Measurements from ENCODE around the gene ANXA4.
"Not testable (repeated sequence)": the region's sequence is repeated elsewhere in the genome, so short reads cannot be mapped to it uniquely, and the experiment has no call there.

The ANXA4 gene

DNA sequence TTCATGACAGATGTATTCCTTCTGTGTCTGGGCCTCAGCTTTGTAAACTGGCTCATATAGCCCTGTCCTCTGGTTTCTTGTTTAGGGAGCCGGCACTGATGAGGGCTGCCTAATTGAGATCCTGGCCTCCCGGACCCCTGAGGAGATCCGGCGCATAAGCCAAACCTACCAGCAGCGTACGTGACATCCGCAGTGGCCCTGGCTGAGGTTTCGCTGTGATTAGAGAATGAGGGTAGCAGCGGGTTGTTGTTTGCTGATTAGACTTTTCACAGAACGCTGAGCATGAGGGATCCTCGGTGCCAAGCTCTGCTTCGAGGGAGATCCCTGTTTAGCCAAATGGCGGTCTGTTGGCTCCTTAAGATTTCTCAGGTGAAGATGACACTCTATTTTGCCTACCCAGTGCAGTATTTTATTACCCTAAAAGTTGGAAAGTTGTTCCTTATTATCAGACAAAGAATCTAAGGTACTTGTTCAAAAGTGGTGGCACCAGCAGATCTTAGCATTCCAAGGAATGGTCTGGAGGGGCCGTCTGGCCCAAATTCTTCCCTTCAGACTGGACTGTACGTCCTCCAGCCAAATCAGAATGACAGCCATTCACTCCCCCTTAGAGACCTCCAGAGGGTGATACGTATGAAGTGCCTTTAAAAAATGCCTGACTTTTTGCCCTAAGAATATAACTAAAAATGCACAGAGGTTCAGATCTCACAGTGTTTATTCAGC is 66.0 kb downstream of the ANXA4 start:
- DNase-seq (ENCODE audit: low spot score) = no peak

DNA sequence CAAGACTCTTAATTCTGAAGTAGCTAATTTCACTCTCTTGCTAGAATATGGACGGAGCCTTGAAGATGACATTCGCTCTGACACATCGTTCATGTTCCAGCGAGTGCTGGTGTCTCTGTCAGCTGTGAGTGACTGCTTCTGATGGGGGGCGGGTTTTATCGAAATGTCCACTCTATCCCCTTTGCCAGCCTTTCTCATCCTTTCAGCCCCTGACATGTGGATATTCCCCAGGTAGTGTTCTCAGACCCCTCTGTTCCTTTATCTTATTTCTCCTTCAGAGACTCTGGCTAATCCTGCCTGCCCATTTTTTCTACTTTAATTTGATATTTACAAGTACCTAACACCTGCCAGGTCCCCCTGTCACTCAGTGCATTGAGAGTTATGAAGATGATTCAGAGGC is 68.6 kb downstream of the ANXA4 start:
- no peak for DNase-seq (ENCODE audit: low spot score)

DNA sequence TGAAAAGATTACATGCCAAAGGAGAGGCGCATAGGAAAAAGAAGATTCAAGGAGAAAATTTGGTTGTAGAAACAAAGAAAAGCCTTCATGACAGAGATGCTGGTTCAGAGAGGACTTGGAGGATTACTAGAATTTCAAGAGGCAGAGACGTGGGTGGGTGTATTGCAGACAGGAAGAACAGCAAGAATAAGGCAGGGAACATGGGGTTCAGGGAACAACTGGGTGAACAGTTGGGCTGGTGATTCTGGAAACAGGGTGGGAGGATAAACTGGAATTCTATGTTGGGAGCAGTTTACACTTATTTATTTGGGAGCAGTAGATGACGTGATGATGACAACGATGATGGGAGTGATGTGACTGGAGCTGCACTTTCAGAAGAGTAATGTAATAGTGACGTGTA is 69.1 kb downstream of the ANXA4 start:
- DNase-seq (ENCODE audit: low spot score) = no peak

DNA sequence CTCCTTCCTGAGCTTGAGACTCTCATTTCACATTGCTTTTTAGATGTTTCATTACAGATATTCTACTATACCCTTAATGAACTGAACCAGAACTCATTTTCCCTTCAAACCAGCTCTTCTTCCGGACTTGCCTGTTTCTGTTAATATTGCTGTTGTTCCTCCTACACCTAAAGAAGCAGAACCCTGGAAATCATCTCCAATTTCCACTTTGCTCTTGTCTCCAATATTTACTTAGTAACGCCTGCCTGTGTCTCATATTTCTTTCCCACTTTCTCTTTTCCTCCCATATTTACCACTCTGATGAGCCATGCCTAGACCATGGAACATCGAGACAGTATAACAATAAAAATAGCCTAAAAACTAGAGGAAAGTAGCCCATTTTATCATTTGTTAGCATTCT is 69.7 kb downstream of the ANXA4 start:
- DNase-seq (ENCODE audit: low spot score) = no peak

DNA sequence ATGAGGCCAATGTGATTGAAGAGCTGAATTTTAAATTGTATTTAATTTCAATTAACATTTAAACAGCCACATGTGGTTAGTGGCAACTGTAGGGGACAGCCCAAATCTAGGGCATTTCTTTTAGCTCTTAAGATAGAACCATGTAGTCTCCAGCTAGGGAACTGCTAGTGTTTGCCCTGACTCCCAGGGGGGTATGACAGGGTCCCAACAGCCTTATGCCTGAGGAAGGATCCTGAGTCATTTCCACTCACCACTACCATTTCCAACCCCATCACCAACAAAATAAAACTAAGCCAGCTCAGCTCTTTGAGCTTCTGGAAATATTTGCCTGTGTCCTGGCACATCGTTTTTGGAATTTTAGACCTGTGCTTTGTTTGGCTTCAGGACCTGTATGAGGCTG is 73.8 kb downstream of the ANXA4 start:
- DNase-seq (ENCODE audit: low spot score) = no peak

DNA sequence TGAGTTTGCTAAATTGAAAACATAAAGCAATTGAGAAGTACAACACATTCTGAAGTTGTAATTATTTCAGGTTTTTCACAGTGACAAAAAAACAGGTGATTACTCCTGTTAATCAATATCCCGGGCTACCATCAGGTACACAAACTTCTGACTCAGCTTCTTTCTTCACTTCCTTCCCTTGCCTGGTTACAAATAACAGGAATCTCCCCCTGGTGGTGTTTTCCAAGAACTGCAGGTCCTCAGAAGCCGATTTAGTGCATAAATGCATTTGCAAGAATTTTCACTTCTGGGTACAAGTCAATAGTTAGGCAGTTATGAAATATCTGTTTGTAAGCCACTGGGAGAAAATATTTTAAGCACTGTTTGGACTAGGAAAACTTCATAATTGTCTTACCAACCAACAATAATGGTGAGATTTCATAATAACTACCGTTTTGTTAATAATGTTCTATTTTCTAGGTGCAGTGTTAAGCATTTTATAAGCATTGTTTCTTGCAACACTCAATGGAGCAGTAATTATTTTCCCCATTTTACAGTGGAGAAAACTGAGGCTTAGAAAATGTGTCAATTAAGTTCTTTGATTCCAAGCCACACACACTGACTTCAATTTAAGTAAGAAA is 75.1 kb downstream of the ANXA4 start:
- peak; percentile 91 for DNase-seq (ENCODE audit: low spot score)

DNA sequence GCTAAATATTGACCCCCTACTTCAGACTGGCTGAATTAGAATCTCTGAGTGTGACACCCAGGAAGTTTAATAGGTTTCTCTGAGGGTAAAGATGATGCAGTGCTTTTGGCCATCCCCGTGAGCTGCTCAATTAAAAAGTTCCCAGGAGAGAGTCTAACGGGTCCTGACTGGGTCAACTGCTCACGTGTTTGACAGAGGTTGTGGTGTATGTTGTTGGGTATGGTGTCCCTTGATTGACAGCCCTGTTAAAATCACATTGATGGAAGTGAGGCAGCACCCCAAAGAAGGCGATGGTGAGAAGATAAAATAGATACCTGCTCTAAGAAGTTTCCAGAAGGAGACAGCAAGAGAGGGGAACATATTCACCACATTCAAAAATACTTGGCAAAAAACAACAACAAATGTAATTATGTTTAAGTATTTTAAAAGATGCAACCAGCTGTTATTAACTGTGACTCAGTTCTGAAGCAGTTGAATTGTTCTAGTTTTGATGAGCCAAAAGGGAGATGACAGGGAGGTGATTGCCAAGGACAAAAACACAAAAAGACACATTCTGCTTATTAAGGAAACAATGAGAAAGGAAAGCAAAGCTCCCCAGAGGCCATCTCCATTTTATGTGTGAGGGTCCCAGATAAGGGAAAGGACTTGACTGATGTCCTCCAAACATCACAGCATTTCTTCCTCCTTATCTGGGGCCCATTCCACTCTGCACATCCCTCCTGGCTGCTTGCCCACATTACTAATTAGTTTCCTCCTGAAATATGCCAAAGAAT is 76.0 kb downstream of the ANXA4 start:
- peak; percentile 52 for DNase-seq (ENCODE audit: low spot score)

DNA sequence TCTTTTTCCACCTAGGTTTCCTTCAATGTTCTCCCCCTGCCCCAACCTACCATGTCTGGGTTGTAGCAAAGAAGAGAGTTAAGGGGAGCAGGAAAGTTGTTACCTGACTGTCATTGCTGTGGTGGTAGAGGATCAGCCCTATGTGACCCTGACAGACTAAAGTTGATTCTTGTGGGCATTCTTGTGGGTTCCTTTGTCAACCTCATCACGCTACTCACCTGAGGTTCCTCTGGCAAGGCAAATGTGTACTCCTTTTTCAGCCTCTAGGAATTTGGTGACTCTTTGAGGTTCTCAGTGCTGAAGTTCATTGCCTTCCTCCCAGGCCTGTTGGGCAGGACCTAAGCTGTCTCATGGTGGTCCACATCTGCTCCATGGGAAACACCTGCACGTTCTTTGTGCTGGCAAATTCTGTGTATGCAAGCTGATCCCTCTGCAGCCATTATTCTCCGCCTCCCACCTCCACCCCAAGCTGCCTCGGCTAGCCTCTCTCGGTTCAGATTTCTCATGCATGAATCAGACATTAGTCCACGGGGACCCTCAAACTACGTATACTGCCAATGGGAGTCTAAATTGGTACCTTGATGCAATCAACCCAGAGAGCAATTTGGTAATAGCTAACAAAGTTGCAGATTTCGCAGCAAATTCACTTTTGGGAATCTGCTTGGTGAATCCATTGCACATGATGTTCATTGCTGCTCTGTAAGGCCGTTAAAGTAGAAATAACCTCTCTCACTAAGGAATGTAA is 86.0 kb downstream of the ANXA4 start:
- no peak for DNase-seq (ENCODE audit: low spot score)

DNA sequence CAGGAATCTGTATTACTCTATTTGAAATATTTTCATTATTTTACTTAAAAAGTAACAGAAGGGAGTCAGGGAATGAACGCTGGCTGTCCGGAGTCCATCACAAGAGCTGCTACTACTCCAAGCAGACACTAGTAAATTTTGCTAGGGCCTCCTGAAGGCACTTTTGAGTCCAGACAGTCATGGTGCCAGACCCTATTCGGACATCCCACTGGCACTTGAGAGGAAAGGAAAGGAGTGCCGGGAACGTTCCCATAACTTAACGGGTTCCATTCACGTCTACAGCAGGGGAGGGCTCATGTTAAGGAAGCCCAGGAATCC is 87.0 kb downstream of the ANXA4 start:
- DNase-seq (ENCODE audit: low spot score) = no peak

DNA sequence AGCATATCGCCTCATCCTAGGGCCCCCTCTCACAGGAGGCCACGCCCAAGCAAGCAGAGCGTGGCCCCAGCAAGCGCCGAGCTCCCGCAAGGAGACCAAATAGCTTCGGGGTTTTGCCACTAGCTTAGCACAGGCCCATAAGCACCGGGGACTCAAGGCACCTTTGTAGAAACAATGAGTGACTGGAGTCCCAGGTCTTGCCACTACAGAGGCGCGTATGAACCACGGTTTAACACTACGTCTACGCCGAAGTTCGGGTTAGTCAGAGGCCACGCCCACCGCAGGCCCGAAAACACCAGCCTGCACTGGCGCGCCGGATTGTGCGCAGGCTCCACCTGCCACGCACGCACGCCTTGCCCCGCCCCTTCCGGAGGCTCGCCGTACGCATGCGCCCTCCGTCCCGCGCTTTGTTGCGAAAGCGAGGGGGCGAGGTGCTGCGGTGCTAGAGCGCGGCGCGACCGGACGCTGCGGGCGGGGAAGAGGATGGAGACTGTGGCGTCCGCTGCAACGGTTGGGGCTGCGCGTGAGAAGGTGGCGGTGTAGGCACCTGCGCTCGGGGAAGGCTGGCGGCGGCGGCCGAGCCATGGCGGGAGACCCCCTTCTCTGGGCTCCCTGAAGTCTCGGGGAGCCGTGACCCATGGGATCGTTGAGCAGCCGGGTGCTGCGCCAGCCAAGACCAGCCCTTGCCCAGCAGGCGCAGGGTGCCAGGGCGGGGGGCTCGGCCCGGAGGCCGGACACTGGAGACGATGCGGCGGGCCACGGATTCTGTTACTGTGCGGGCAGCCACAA is 87.5 kb downstream of the ANXA4 start, which contains the start of gene GMCL1:
GMCL1 (plus strand) TSS at position 405 of the 789 bp plus-strand sequence; CDS start at position 638, 233 bp downstream.
- DNase-seq (ENCODE audit: low spot score) = peak; percentile 98

DNA sequence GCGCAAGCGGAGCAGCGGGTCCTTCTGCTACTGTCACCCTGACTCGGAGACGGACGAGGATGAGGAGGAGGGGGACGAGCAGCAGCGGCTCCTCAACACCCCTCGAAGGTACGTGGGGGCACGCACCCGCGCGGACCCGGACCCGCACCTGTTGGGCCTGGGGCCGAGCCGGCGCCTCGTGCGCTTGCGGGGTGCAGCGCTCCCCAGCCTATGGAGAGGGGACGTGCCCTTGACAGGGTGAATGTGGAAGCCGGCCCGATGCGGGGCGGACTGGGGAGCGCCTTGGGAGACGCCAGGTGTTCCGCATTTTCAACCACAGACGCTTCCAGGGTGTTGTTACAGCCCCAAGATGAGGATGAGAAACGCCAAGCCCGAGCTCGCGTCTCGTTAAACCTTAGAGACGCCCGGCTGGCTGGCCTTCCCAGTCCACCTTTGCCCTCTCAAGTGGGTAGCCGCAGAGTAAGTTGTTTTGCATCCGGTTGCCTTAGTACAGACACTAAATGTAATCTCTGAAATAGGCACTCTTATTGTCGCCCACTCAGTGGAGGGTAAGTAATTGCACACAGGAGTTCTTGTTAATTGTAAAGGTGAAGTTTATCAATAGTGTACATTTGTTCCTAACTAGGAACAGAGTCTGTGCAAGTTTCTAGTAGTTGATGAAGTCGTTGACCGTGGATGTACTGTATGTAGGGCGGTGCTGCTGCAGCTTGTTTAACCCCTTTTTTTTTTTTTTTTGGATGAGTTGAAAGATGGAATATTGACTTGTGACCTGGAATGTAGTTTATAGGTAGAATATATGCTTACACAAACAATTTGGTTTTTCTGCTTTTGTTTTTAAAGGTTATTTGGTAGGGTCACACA is 88.3 kb downstream of the ANXA4 start:
- peak; percentile 20 for DNase-seq (ENCODE audit: low spot score)

DNA sequence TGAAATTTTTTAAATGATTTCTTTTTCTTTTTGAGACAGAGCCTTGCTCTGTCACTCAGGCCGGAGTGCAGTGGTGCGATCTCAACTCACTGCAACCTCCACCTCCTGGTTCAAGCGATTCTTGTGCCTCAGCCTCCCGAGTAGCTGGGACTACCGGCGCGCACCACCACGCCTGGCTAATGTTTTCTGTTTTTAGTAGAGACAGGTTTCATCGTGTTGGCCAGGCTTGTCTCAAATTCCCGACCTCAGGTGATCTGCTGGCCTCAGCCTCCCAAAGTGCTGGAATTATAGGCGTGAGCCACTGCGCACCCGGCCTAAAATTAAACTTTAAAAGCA is 88.9 kb downstream of the ANXA4 start:
- not testable (repeated sequence) for DNase-seq (ENCODE audit: low spot score)

DNA sequence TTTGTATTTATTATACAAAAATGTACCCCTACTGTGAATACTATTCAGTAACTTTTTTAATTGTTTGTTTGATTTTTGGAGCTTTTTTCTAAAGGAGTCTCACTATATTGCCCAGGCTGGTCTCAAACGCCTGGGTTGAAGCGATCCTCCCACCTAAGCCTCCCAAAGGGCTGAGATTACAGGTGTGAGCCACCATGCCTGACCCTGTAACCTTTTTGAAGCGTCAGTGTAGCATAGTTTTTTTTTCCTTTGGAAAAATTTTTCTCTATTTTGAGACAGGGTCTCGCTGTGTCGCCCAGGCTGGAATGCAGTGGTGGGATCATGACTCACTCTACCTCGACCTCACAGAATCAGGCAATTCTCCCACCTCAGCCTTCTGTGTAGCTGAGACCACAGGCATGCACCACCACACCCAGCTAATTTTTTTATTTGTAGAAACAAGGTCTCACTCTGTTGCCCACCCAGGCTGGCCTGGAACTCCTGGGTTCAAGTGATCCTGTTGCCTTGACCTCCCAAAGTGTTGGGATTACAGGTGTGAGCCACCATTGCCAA is 89.5 kb downstream of the ANXA4 start:
- no peak for DNase-seq (ENCODE audit: low spot score)

DNA sequence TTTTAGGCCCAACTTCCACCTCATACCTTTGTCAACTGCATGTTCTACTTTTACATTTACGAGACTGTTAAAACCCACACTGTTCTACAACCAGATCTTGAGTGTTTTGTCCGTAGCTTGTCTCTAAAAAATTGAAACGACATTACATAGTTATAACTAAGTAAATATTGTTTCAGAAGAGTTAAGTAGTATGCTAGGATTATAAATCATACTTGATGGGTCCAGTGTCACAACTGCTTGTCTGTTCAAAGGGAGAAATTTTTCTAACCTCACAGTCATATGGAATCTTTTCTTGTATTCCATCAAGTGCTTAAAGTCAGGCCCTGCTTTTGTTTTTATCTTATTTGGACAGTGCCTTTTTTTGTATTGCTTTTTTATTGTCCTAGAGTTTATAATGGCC is 91.8 kb downstream of the ANXA4 start:
- no peak for DNase-seq (ENCODE audit: low spot score)

DNA sequence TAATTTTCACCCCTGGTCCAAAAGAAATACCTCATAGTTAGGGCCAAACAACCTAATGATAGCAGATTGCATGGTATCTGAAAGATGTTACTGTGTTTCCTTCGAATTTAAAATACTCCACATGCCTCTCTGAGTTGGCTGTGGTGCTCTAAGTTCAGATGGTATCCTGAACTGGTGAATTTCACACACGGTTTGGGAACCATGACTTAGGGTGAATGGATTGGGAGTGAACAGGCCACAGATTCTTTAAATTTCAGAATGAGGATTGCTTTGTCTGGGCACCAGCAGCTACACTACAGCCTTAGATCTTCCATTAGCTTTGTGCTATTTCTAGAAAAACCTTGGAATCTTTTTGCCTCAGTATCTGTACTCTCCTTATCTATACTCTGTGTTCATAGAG is 93.7 kb downstream of the ANXA4 start:
- DNase-seq (ENCODE audit: low spot score) = no peak

DNA sequence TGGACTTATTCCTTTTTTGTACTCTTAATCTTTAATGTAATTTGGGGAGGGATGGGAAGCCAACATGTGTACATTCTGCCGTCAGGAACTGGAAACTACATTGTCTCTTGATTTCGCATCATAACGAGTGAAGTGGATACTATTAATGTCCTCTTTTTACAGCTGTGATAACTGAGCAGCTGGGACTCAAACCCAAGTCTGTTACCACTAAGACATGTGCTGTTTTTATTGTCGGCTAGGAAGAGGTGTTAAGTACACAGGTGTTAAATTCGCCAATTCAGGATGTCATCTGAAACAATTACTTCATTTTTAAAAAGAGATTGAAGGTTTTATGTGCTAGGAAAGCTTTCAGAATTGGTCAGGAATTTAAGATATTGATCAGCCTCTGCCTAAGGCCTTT is 94.4 kb downstream of the ANXA4 start:
- no peak for DNase-seq (ENCODE audit: low spot score)

DNA sequence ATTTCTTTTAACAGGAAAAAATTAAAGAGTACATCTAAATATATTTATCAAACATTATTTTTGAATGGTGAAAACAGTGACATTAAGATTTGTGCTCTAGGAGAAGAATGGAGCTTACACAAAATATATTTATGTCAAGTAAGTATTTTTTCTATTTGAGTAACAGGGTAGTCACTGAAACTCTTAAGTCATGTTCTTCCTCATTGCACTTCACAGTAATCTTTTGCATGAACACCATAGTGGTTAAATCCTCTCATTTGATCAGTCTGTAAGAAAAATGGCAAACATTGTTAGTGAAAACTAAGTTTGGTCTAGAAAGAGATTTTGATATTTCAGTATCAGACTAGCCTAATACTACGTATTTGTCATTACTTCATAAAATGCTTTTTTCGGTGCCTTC is 95.6 kb downstream of the ANXA4 start:
- no peak for DNase-seq (ENCODE audit: low spot score)

DNA sequence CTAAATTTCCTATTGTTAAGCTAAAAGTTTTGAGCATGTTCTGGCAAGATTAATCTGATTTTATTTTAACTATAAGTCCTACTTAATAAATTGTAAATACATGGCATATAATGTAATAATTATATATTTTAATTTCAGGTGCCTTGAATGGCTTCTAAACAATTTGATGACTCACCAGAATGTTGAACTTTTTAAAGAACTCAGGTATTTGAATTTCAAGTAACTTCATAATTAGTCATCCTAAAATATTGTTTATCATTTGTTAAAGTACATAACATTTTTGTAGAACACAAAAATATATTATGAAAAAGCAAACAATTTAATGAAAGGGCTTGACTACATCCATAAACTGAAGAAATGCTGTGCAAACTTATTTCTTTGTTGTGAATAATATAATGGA is 102.1 kb downstream of the ANXA4 start:
- DNase-seq (ENCODE audit: low spot score) = no peak

DNA sequence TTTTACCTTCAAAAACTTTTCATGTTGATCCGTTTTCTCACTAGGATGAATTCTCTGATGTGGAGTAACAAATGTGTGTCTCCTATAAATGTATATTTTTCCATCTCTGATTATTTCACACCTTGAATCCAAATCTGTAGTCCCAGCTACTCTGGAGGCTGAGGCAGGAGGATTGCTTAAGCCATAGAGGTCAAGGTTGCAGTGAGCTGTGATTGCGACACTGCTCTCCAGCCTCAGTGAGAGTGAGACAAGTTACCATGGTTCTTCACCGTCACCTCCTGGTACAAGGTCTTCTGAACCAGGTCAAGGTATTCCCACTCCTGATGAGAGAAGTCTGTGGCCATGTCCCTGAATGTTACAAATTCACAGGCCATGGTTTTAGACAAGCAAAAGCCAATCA is 102.6 kb downstream of the ANXA4 start:
- DNase-seq (ENCODE audit: low spot score) = no peak

DNA sequence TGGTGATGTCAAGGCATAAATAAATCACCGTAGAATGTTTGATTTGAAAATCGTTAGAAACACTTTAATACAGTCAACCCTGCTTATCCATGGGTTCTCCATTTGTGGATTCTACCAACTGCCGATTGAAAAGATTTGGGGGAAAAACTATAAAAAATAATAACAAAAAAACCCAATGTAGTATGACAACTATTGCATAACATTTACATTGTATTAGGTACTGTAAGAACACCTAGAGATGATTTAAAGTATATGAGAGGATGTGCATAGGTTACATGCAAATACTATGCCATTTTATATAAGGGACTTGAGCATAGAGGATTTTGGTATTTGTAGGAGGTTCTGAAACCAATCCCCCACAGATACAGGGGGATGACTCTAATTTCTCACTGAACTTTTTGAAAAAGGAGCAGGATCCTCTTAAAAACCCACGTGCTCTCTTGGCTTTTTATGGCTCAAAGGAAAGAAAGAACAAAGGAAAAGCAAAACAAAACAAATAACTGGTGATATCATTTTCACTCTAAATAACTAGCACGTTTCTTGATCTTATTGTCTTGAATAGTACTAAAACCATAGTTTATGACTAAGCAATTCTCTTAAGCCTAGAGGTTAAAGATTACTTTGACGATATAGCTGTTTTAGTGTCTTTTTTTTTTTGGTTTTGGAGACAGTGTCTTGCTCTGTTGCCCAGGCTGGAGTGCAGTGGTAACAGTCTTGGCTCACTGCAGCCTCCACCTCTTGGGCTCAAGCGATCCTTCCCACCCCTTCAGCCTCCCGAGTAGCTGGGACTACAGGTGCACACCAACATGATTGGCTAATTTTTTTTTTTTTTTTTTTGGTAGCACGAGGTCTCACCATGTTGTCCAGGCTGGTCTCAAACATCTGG is 104.5 kb downstream of the ANXA4 start:
- no peak for DNase-seq (ENCODE audit: low spot score)

All from hematopoietic multipotent progenitor cell treated with erythropoietin and hydrocortisone succinate and interleukin-3 and kit ligand, for 15 days (in vitro differentiated cells).